NT2/D1 (cell line): ENCODE results near the gene NFIX.

ENCODE experiments used
- YY1 ChIP-seq: IDR thresholded peaks from 2 replicates; pipeline ENCODE4 v1.6.1; 2011; ENCODE audit not compliant: insufficient read length, insufficient read depth
- ZNF274 ChIP-seq: IDR thresholded peaks from 2 replicates; pipeline ENCODE4 v1.6.1; 2011; ENCODE audit warnings: mild to moderate bottlenecking, low read depth, low read length

GRCh38 chr19:13095934-13096927, 101.0 kb downstream of the NFIX start:
- TF ChIP-seq YY1 (no peak), ZNF274 (no peak)
